A549 (cell line): ENCODE data around the gene DDX39B. TPM values are rescaled to one million over a fixed set of nuclear protein-coding genes. Genes with fewer than 3 reads are reported as not detected.

ENCODE experiments used
- ATAC-seq, 2 experiments: fragments of 200-7000 bp in 1 of 2; fragments of >200 bp in 1 of 2; cut with Nextera tagmentation in 1 of 2; cut with Tn5 transposase in 1 of 2; 3 replicates each; pipeline versions ENCODE4 v1.8.0 to v1.9.1; 2018 to 2020; ENCODE audit warnings: mild to moderate bottlenecking in 1 of 2, moderate library complexity in 1 of 2
- CTCF ChIA-PET: fragments of 300-600 bp; sonication (Branson Sonifier 250); formaldehyde crosslinking; extraction: SDS; loops from one replicate; lab custom pipeline; 2021; ENCODE audit warnings: antibody characterized with exemption, inconsistent platforms; lab: Yijun Ruan, JAX
- POLR2A ChIA-PET: fragments of 350-600 bp; formaldehyde crosslinking; extraction: SDS; loops from one replicate; lab custom pipeline; 2021; ENCODE audit warnings: antibody characterized with exemption, inconsistent platforms; lab: Yijun Ruan, JAX
- DNase-seq, 2 experiments: peaks; one replicate each; pipeline versions ENCODE4 v3.0.0 to v3.0.0-alpha.2; 2011 to 2016; ENCODE audit warnings: low read depth in 1 of 2, low spot score in 1 of 2
- FAIRE-seq: peaks from 2 replicates; lab custom pipeline; 2011; peaks lifted over from hg19 to GRCh38; lab: Jason Lieb, UNC
- H3K27ac ChIP-seq, 2 experiments: fragments of >200 bp; sonication (Bioruptor Twin); formaldehyde crosslinking; 3 replicates each; pipeline ENCODE4 v1.5.1; 2016 to 2017
- H3K4me1 ChIP-seq: fragments of >200 bp; sonication (Bioruptor Twin); formaldehyde crosslinking; 3 replicates; pipeline ENCODE4 v1.6.1; 2016
- H3K4me2 ChIP-seq: fragments of >200 bp; sonication (Bioruptor Twin); formaldehyde crosslinking; 3 replicates; pipeline ENCODE4 v1.6.1; 2016
- H3K4me3 ChIP-seq: fragments of >200 bp; sonication (Bioruptor Twin); formaldehyde crosslinking; 3 replicates; pipeline ENCODE4 v1.5.1; 2016
- H3K9me3 ChIP-seq: fragments of >200 bp; sonication (Bioruptor Twin); formaldehyde crosslinking; 3 replicates; pipeline ENCODE4 v1.6.1; 2016
- ATOH8 ChIP-seq: fragments of 250-450 bp; sonication (Bioruptor Pico); IDR thresholded peaks from 2 replicates; pipeline ENCODE4 v1.5.0; 2020; ENCODE audit warnings: low read depth, mild to moderate bottlenecking, moderate library complexity
- BCL3 ChIP-seq: fragments of >200 bp; sonication (Bioruptor Twin); formaldehyde crosslinking; IDR thresholded peaks from 3 replicates; pipeline ENCODE4 v1.6.1; 2016
- CBX2 ChIP-seq: fragments of 200-600 bp; sonication (generic); IDR thresholded peaks from 2 replicates; pipeline ENCODE4 v1.6.1; 2016; ENCODE audit warnings: low read depth, mild to moderate bottlenecking, borderline replicate concordance
- CHD4 ChIP-seq: fragments of 200-600 bp; sonication (generic); IDR thresholded peaks from 2 replicates; pipeline ENCODE4 v1.6.1; 2016; ENCODE audit warnings: antibody characterized with exemption, mild to moderate bottlenecking, borderline replicate concordance
- CTCF ChIP-seq: fragments of >200 bp; sonication (Bioruptor Twin); formaldehyde crosslinking; IDR thresholded peaks from 3 replicates; pipeline ENCODE4 v1.5.1; 2016
- EP300 ChIP-seq, 2 experiments: fragments of >200 bp; sonication (Bioruptor Twin); formaldehyde crosslinking; IDR thresholded peaks; 2 replicates in 1 of 2; 3 replicates in 1 of 2; pipeline ENCODE4 v1.6.1; 2016 to 2017
- HES2 ChIP-seq: fragments of >200 bp; sonication (Bioruptor Twin); formaldehyde crosslinking; IDR thresholded peaks from 2 replicates; pipeline ENCODE4 v1.6.1; 2016
- HOXB13 ChIP-seq: fragments of 250-450 bp; sonication (Bioruptor Pico); IDR thresholded peaks from 2 replicates; pipeline ENCODE4 v1.5.0; 2020; ENCODE audit warnings: low read depth, mild to moderate bottlenecking, moderate library complexity
- HOXB5 ChIP-seq: fragments of 250-450 bp; sonication (Bioruptor Pico); IDR thresholded peaks from 2 replicates; pipeline ENCODE4 v1.5.0; 2020; ENCODE audit warnings: mild to moderate bottlenecking, moderate library complexity
- JUNB ChIP-seq: fragments of >200 bp; sonication (Bioruptor Twin); formaldehyde crosslinking; IDR thresholded peaks from 2 replicates; pipeline ENCODE4 v1.6.1; 2016
- MAZ ChIP-seq: fragments of 150-350 bp; IDR thresholded peaks from 2 replicates; pipeline ENCODE4 v1.6.1; 2014; ENCODE audit warnings: antibody characterized with exemption, low read depth, low read length, borderline replicate concordance
- POLR2A ChIP-seq: IDR thresholded peaks from 2 replicates; pipeline ENCODE4 v1.6.1; 2012; ENCODE audit warnings: mild to moderate bottlenecking, low read length
- RARB ChIP-seq: fragments of 250-450 bp; sonication (Bioruptor Pico); IDR thresholded peaks from 2 replicates; pipeline ENCODE4 v1.8.0; 2021; ENCODE audit warnings: mild to moderate bottlenecking, moderate library complexity
- REST ChIP-seq: fragments of 200-600 bp; sonication (generic); IDR thresholded peaks from 2 replicates; pipeline ENCODE4 v1.6.1; 2016; ENCODE audit warnings: antibody characterized with exemption, mild to moderate bottlenecking, moderate library complexity
- RFX5 ChIP-seq: fragments of 450-650 bp; IDR thresholded peaks from 2 replicates; pipeline ENCODE4 v1.7.1; 2014; ENCODE audit warnings: antibody characterized with exemption, mild to moderate bottlenecking, moderate library complexity
- SMC3 ChIP-seq: fragments of >200 bp; sonication (Bioruptor Twin); formaldehyde crosslinking; IDR thresholded peaks from 3 replicates; pipeline ENCODE4 v1.6.1; 2018; ENCODE audit warnings: inconsistent platforms
- ZC3H11A ChIP-seq: fragments of 450-650 bp; IDR thresholded peaks from 2 replicates; pipeline ENCODE4 v1.6.1; 2014; ENCODE audit warnings: antibody characterized with exemption, mild to moderate bottlenecking
- ZNF302 ChIP-seq: fragments of 250-450 bp; sonication (Bioruptor Pico); IDR thresholded peaks from 2 replicates; pipeline ENCODE4 v1.9.0; 2021; ENCODE audit warnings: inconsistent platforms, mild to moderate bottlenecking, moderate library complexity
- ZSCAN20 ChIP-seq: fragments of 250-450 bp; sonication (Bioruptor Pico); IDR thresholded peaks from 2 replicates; pipeline ENCODE4 v1.8.0; 2022; ENCODE audit warnings: mild to moderate bottlenecking, moderate library complexity
- WGBS: methylation state at CpG from one replicate; pipeline ENCODE4 v1.1.6; 2017; ENCODE audit errors: missing lambda C conversion rate; 5-methylcytosine and 5-hydroxymethylcytosine counted together
- polyA plus RNA-seq, 4 experiments: library from polyadenylated mRNA; depleted of rRNA in 3 of 4; stranded (reverse); fragments of >200 nt; fragmentation: RNase III in 1 of 4; extraction: RNeasy Plus Mini Kit Qiagen cat#74134 plus additional on column Dnase treatment in 1 of 4; gene quantifications; 2 replicates in 3 of 4; 3 replicates in 1 of 4; pipeline ENCODE4 v1.2.3, GENCODE V29; 2011 to 2017

Gene DDX39B
- polyA plus RNA-seq, 2 of the 4 experiments (the other 2 are of a cell fraction): 267 to 441 TPM

- H3K4me1 ChIP-seq: peaks cover 6% of the 10 kb centered on the region; the same call in 1 of the 3 replicates
- no peaks in the 10 kb centered on the region for H3K9me3 ChIP-seq
- POLR2A ChIA-PET: no interaction called here
- H3K4me3 ChIP-seq: no peak overlapping the region
- no peak overlapping the region for H3K27ac ChIP-seq
- 76% methylated on average over 2 of the region's 3 CpGs for WGBS
- FAIRE-seq (no peak), DNase-seq (no peak), ATAC-seq (no peak)
- CTCF ChIA-PET: interaction anchor here (5.3 to 18.3 kb wide), 3 partner anchors 17 to 31 kb away, joined by 18 to 338 read pairs (median 56); partner anchors contain the start of genes ATP6V1G2, NCR3 and NFKBIL1
- TF ChIP-seq MAZ: no peak
- TF ChIP-seq HES2: no peak
- no peak for TF ChIP-seq POLR2A
- no peak for TF ChIP-seq EP300 (IDR thresholded peaks at IDR 0.05)
- no peak overlapping the region for H3K4me2 ChIP-seq
These were observed 35.8 kb upstream of the DDX39B start for GRCh38 chr6:31577579-31577966.

GRCh38 chr6:31576897-31577578 is 35.2 kb upstream of the DDX39B start:
- 75% methylated on average over 11 of the region's 19 CpGs for WGBS
- no peak for ATAC-seq
- ChIA-PET POLR2A (no interaction called here), CTCF (interaction anchor here (1.4 to 18.3 kb wide), 5 partner anchors 7 to 30 kb away, joined by 4 to 338 read pairs (median 19); partner anchors contain the start of genes ATP6V1G2, NCR3 and NFKBIL1)
- Histone ChIP-seq H3K4me3 (no peak overlapping the region), H3K9me3 (no peaks in the 10 kb centered on the region), H3K27ac (no peak overlapping the region), H3K4me2 (no peak overlapping the region), H3K4me1 (peaks cover 6% of the 10 kb centered on the region; the same call in 1 of the 3 replicates)
- no peak for DNase-seq
- TF ChIP-seq RARB (CRISPR knock-in tag) (no peak), JUNB (no peak), SMC3 (no peak), CBX2 (no peak), CTCF (no peak), CHD4 (no peak), ZSCAN20 (CRISPR knock-in tag) (no peak), HOXB13 (no peak), ATOH8 (CRISPR knock-in tag) (no peak), BCL3 (no peak), HOXB5 (CRISPR knock-in tag) (no peak), REST (no peak), ZC3H11A (no peak), ZNF302 (CRISPR knock-in tag) (no peak), RFX5 (no peak)
- no peak for FAIRE-seq
